GM18909 (cell line): Measurements from ENCODE around the gene IPO11.
"Not testable (repeated sequence)": the region's sequence is repeated elsewhere in the genome, so short reads cannot be mapped to it uniquely, and the experiment has no call there.

Experiments
- ATAC-seq: cut with Tn5 transposase; IDR thresholded peaks from one replicate; pipeline ENCODE4 v1.9.1; 2021; ENCODE audit warnings: mild to moderate bottlenecking; ENCODE audit not compliant: unreplicated experiment, poor library complexity

IPO11 gene

DNA sequence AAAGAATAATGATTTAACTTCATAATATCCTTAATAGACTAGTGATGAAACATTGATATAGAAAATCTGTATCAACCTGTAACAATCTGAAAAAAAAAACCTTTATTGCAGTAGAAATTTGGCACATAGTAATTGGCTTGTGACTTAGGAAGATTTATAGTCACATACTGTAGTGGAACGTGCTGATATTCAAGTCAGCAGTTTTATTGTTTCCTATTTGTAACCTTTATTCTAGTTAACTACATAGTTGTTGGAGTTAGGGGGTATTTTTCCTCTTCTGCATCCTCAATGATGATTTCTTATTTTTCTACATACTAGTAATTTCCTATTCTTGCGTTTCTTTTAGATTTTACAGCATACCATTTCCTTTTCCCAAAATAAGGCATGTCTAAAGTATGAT is 151.5 kb downstream of the IPO11 start:
- ATAC-seq, result no peak

DNA sequence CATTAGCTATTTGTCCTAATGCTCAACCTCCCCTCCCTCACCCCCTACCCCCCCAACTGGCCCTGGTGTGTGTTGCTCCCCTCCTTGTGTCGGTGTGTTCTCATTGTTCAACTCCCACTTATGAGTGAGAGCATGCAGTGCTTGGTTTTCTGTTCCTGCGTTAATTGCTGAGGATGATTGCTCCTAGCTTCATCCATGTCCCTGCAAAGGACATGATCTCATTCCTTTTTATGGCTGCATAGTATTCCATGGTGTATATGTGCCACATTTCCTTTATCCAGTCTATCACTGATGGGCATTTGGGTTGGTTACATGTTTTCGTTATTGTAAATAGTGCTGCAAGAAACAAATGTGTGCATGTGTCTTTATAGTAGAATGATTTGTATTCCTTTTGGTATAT is 153.2 kb downstream of the IPO11 start:
- not testable (repeated sequence) for ATAC-seq

DNA sequence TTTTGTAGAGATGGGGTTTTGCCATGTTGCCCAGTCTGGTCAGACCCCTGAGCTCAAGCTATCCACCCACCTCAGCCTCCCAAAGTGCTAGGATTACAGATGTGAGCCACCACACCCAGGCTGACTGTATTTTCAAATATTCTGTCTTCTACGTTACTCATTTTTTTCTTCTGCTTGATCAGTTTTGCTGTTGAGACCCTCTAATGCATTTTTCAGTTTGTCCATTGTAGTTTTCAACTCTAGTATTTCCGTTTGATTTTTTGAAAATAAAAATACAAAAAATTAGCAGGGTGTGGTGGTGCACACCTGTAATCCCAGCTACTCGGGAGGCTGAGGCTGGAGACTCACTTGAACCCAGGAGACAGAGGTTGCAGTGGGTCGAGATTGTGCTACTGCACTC is 155.6 kb downstream of the IPO11 start:
- no peak for ATAC-seq

DNA sequence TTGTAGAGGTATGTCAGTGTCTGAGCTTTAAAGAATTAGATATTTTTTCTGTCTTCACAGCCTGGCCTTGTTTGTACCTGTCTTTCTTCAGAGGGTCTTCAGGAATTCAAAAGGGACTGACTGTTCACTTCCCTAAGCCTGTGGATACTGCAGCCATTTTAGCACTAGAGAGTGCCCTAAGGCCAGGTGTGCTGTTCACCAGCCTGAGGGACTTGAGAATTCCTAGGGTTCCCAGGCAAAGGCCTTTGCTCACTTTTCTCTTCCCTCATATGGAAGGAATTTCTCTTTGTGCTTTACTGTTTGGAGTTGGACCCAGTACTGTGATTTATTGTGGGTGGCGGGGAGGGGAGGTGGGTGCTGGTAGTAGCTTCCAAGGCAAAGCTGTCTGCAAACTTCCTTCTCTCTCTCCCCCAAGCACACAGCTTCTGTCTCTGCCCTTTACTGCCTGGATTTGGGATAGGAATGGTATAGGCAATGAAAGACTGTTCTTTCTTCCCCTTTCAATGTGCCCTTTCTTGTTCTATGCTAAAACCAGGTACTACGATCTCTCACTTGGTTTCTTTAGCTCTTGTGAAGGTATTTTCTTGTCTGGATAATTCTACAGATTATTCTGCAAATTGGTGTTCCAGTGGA is 156.4 kb downstream of the IPO11 start:
- ATAC-seq, result no peak

DNA sequence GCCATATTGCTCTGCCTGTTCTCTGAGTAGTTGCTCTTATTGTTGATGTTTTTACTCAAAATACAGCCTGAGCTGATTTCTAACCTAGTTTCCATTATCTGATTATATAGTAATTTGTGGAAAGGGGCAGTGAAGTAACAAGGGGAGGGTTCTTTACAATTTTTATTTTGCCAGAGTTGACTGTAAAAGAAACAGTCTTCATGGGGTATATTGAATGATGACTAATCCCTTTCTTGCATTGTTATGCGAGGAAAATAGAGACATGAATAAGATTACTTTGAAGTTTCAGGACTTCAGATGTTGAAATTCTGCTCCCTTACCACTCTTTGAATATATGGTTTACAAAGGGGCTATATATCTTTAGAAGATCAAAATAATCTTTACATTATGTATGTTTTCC is 156.9 kb downstream of the IPO11 start:
- no peak for ATAC-seq

DNA sequence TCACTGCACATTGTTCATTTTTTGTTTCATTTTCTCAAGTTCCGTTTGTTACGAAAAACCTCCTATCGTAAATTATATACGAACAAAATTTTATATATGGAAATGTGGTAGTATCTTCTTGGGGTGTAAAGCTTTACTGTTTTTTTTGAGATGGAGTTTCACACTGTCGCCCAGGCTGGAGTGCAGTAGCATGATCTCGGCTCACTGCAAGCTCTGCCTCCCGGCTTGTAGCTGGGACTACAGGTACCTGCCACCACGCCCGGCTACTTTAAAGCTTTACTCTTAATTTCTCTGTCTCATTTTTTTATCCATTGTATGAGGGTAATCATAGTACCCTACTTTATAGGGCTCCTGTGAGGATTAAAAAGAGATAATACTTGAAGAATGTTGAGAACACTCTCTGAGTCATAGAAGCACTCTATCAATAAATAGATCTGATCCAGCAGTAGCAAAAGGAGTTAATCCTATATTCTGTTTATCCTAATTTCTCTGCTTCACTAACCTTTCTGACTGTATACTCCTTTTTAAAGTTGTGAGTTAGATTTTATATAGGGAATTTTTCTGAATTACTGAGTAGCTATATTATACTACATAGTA is 160.5 kb downstream of the IPO11 start:
- no peak for ATAC-seq

DNA sequence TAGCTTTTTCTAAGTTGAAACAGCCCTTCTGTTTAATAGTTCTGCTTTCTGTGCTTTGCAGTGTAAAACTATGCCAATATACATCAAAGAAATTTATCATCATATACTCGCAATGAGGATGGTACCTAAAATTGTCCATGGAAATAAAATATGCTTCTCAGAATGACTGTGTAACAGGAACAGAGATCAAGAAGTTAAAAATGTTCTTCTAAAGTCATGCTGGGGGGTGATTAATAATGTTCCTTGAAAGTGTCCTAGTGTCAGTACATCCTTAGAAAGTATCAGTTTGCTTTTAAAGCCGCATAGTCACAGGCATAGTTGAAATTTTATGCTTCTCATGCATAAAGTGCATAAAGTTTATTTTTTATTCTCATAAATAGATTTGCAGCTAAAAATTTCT is 162.0 kb downstream of the IPO11 start:
- ATAC-seq, result no peak

DNA sequence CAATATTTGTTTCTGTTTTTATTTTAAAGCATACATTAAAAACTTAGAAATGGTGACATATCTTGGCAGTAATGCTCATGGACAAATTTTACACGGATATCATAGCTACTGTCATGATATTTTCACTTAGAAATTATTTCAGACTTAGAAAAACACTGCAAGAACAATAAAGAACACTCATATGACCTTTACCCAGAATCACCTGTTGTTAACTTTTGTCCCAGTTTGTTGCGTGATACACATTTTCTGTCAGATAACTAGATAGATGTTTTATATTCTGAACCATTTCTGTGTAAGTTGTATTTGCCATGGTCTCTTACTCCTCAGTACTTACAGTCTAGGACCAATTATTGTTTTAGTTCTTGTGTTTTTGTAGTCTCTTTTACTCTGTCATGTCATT is 162.5 kb downstream of the IPO11 start:
- ATAC-seq, result no peak

DNA sequence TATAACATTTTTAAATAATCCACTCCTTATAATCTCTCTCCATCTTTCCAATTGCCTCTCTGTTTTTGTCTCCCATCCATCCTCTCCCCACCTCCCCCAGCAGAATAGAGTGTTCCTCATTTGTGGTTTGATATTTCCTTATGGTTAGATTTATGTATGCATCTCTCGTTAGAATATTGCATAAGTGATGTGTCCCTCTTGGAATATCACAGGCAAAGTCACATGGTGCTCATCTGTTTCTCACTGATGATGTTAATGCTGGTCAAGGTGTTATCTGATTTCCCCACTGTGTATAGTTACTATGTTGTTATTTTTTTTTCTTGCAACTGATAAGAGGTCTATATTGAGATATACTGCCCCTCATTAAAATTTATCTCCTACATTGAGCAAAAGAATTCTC is 162.9 kb downstream of the IPO11 start:
- no peak for ATAC-seq

DNA sequence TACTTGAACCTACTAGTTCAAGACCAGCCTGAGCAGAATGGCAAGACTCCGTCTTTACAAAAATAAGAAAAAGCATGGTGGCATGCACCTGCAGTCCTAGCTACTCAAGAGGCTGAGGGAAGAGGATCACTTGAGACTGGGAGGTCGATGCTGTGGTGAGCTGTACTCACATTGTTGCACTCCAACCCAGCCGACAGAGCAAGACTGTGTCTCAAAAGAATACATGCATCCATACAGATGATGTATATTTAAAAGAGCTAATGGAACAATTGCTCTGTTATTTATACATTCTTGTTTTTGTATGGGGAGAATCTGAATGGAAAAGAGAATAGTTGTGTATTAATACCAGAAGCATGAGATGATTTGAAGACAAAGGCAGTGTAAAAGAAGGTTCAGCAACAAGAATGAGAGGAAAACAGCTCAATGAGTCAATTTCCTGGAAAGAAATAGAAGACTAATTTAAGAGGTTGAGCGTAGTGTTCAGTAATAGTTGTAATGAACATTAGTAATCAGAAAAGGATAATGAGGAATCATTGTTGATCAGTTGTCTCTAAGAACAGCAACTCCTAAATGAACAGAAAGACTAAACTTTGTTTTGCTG is 164.1 kb downstream of the IPO11 start:
- no peak for ATAC-seq

DNA sequence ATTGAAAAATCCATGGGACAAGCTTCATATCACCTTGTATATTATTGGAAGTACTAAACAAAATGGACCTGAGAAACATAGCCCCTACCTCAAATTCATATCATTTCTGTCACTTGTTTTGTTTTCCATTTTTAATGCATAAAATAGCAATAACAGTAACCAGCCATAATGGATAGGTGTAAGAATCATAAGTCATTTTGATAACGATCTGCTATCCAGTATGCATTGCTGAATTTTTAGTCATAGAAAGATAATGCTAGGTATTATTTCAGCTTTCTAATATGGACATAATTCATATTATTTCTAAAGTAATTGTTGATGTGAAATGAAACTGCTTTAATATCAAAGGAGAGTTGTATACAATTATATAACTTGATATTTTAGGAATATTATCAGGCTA is 164.9 kb downstream of the IPO11 start:
- no peak for ATAC-seq

DNA sequence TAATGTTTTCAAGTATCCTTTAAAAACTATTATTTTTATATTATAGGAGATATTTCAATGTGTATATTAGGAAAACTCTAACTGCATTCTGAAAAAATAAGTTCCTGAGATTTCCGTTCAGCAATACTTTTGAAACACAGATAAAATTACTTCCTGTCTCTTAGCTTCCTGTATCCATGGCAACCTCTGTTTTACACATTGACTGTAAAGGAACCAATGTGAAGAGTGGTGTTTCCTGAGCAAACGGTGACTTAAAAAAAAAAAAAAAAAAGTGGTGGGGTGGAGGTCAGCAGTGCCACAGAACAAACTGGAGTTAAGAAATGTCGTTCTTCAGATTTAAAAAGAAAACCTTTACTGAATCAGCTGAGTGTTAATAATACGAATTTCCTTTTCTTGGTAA is 166.0 kb downstream of the IPO11 start, which contains the start of gene LRRC70:
LRRC70 (plus strand) TSS at position 280 of the 400 bp plus-strand sequence. CDS start 620 bp downstream, outside the sequence.
- peak; percentile 91 for ATAC-seq

DNA sequence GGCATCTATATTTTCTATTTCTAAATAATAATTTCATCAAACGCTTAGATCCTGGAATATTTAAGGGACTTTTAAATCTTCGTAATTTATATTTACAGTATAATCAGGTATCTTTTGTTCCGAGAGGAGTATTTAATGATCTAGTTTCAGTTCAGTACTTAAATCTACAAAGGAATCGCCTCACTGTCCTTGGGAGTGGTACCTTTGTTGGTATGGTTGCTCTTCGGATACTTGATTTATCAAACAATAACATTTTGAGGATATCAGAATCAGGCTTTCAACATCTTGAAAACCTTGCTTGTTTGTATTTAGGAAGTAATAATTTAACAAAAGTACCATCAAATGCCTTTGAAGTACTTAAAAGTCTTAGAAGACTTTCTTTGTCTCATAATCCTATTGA is 167.2 kb downstream of the IPO11 start:
- no peak for ATAC-seq

DNA sequence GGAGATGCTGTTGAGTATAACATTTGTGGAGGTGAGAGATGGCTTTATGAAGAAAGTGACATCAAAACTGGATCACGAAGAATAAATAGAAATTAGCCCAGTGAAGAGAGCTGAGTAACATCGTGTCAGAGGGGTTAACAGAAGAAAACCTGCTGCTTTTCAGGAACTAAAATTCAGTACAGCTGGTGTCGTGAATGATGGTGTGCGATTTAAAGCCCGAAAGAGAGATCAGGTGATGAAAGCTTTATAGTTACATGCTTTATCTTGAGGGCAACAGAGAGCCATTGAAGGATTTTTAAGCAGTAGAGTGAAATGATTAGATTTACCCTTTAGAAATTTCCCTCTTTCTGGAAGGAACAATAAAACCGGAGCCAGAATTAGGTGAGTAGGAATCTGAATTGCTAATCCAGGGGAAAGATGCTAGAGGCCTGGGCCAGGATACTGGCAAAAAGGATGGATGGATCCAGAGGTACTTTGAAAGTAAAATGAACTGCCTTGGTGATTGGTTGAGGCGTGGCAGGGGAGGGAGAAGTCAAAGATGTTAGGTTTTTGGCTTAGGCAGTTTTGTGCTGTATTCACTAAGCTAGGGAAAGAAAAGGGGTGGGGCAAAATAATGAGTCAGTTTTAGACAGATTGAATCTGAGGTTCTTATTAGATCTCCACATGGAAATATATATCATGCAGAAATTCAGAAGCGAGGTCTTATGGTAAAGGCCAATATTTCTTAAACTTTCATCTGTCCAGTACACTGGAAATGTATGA is 169.5 kb downstream of the IPO11 start:
- no peak for ATAC-seq

DNA sequence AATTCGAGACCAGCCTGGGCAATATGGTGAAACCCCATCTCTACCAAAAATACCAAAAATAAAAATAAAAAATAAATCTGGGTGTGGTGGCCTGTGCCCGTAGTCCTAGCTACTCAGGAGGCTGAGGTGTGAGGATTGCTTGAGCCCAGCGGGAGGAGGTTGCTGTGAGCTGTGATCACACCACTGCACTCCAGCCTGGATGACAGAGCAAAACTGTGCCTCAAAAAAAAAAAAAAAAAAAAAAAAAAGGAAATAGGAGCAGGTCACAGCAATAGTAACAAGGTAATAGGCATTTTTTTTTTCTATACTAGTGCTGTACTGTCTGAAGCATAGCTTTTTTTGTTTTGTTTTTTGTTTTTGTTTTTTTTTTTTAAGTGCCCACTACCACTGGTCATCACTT is 171.8 kb downstream of the IPO11 start:
- no peak for ATAC-seq

DNA sequence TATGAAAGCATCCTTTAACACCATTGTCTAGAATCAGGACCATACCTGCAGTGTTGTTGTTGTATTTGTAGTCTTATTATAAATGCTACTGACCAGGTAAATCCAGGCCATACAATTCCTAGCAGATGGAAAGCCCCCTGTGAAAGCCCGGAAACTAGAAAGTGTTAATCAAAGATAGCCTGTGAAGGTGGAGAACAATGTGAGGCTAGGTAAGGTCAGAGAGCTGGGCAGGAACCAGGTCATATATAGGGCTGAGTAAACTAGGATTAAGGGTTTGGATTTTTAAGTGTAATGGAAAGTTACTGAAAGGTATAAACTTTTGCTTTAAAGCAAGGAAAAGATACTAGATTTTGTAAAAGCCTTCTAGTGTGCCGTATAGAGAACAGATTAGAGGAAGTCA is 172.7 kb downstream of the IPO11 start:
- ATAC-seq, result no peak

DNA sequence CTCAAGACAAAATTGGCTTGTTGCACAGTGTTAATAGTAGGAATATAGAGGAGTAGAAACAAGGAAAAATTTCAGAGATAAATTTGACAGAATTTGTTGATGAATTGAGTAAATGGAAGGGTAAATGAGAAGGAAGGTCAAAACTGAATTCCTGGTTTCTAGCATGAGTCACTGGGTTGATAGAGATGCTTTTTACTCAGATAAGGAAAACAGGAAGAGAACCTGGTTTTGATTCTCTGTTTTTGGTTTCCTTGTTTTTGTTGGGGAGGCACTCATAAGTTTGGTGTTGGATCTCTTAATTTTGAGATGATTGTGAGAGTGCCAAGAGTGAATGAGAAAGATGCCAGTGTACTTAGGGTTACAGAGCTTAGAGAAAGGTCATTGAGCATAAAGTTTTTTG is 173.2 kb downstream of the IPO11 start:
- ATAC-seq, result no peak

DNA sequence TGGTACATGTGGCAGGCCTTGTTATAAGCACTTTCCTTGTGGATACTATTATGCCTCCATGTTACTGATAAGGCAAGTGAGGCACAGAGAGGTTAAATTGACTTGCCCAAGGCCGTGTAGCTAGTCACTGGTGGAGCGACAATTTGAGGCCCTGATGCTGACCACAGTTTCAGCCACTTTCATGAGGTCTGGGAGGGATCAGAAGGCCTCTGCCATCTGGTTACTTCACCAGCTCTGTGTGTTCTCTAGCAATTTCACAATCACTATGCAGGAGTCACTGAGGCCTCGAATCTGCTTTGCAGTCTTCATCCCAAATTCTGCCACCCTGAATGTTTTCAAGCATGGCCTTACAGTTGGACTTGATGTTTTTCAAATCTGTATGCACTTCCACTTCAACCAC is 175.2 kb downstream of the IPO11 start:
- no peak for ATAC-seq

DNA sequence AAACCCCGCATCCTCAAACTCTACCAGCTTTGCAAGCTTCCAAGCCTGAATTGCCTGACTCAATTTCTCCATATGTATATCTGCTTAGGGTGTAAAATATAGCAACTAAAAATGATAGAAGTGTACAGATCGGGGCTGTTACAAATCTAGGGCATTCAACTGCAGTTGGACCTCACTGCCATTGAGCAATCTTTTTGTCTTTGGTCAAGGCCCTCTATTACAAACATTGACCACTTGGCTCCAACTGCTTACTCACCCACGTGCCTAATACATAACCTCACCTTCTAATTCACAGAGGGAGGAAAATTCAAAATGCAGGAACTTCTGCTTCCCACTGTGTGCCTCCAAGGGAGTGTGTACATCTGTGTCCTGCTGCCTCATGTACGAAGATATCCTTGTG is 176.1 kb downstream of the IPO11 start:
- ATAC-seq, result no peak

DNA sequence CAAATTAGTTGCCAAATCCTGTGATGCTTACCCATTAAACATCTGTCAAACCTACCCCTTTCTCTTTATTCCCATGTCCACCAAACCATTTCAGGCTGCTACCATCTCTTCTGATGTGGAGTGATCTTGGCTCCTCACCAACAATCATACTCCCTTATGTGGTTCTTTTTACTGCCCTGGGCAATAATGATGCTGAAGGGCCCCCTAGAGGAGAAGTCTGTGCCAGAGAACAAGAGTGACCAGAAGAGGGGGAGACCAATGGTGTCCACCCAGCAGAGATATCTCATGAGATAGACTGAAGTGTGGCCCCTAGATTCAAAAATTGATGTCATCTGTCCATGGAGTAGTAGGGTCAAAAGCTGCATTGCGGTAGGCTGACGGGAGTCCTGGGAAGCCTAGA is 176.9 kb downstream of the IPO11 start:
- ATAC-seq, result no peak

DNA sequence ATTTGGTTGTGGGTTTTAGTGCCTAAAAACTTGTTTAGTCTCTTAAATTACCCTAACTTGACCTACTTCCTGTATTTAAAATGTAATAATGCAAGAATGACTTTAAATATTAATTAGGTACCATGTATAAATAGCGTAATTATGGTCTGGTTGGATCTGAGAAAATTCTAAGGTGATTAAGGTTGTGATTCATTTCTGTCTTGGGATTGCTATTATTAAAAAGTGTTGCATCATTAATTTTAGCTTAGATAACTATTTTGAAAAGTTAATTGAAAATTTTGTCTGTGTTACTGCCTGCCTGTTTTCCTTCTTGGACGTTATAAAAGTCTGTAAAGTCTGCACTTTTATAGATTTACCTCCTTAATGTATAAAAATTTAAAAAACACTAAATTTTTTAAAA is 177.8 kb downstream of the IPO11 start:
- ATAC-seq, result no peak
